HG02610 (cell line): ENCODE measurements around the gene TLR5.
A peak's percentile ranks its signal among the peaks of the same experiment; 100 is the strongest.
"Not testable (repeated sequence)": the region's sequence is repeated elsewhere in the genome, so short reads cannot be mapped to it uniquely, and the experiment has no call there.

Experiments
- ATAC-seq: cut with Tn5 transposase; IDR thresholded peaks from one replicate; pipeline ENCODE4 v1.9.1; 2021; ENCODE audit warnings: mild to moderate bottlenecking, moderate library complexity; ENCODE audit not compliant: unreplicated experiment

Gene TLR5, protein sequence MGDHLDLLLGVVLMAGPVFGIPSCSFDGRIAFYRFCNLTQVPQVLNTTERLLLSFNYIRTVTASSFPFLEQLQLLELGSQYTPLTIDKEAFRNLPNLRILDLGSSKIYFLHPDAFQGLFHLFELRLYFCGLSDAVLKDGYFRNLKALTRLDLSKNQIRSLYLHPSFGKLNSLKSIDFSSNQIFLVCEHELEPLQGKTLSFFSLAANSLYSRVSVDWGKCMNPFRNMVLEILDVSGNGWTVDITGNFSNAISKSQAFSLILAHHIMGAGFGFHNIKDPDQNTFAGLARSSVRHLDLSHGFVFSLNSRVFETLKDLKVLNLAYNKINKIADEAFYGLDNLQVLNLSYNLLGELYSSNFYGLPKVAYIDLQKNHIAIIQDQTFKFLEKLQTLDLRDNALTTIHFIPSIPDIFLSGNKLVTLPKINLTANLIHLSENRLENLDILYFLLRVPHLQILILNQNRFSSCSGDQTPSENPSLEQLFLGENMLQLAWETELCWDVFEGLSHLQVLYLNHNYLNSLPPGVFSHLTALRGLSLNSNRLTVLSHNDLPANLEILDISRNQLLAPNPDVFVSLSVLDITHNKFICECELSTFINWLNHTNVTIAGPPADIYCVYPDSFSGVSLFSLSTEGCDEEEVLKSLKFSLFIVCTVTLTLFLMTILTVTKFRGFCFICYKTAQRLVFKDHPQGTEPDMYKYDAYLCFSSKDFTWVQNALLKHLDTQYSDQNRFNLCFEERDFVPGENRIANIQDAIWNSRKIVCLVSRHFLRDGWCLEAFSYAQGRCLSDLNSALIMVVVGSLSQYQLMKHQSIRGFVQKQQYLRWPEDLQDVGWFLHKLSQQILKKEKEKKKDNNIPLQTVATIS

DNA sequence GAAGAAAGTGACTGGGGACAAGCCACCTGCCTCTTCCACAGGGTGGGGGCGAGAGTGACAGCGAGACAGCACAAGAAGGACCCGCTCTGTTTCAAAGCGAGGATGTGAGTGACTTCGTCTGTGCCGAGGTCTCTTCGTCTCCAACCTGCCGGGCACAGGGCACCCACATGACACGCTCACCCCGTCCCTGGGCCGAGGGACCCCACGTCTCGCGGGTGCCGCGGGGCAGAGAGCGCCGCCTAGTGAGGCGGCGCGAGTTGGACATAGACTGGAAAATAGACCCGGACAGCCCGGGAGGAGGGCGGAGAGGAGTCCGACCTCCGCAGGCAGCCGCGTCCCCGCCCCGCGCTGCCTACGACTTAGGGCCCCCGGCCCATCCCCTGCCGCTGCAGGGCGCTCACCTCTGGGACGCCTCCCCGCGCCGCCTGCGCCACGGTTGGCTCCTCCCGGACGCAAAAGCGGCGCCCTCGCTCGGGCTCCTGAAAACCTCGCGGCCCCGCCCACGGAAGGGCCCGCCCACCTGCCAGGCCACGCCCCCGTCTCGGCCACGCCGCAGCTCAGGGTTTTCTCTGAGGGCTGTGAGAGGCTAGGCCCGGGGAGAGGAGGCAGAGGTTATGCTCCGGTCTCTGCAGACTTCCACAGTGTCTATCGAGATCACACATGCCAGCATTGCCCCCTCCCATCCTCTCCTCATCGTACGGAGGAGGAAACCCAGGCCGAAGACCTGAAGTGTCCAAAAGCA is at the start of gene TLR5:
TLR5 (minus strand) TSS at position 454 of the 742 bp plus-strand sequence. CDS start 30,217 bp downstream, outside the sequence.
- ATAC-seq = peak; percentile 68

DNA sequence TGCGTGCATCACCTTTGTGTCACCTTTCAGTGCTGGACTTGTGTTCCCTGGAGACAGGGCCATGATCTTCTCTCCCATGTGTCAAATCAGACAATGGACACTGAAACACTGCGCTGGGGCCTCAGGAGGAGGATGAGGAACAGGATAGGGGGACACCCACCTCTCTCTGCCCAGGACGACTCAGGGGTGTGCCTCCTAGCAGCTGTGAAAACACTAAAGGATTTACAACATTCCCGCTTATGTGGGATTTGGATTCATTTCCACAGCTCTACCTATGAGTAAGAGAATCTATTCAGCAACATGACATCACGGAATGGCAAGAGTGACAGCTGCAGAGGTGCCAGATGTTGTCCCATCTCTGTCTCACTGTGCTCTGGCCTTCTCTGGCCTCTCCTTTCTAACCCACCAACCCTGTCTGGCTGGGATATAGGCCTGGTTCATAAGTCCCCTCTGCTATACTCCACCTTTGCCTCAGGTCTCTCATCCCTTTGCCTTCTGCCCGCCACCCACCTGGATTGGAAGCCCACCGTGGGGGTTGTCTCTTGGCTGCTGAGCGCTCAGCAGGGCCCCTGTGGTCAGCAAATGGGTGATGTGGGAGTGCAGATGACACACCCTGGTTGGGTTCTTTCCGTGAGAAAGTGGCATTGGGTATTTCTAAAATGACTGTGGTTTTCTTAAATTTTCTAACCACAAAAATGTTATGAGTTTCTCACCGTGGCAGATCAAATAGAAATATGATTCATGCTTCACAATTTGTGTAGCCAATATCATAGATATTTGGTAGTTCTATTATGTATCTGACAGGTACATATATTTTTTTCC is 47.1 kb upstream of the TLR5 start:
- ATAC-seq = peak; percentile 71

DNA sequence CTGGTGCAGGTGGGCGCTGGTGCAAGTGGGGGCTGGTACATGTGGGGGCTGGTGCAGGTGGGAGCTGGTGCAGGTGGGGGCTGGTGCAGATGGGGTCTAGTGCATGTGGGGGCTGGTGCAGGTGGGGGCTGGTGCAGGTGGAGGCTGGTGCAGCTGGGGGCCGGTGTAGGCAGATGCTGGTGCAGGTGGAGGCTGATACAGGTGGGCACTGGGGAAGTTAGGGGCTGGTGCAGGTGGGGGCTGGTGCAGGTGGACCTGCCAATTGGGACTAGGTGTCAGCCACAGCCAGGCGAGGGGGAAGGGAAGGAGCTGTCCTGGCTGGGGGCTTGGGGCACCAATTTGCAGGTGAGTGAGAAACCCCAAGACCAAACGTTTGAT is 46.5 kb upstream of the TLR5 start:
- ATAC-seq = no peak

DNA sequence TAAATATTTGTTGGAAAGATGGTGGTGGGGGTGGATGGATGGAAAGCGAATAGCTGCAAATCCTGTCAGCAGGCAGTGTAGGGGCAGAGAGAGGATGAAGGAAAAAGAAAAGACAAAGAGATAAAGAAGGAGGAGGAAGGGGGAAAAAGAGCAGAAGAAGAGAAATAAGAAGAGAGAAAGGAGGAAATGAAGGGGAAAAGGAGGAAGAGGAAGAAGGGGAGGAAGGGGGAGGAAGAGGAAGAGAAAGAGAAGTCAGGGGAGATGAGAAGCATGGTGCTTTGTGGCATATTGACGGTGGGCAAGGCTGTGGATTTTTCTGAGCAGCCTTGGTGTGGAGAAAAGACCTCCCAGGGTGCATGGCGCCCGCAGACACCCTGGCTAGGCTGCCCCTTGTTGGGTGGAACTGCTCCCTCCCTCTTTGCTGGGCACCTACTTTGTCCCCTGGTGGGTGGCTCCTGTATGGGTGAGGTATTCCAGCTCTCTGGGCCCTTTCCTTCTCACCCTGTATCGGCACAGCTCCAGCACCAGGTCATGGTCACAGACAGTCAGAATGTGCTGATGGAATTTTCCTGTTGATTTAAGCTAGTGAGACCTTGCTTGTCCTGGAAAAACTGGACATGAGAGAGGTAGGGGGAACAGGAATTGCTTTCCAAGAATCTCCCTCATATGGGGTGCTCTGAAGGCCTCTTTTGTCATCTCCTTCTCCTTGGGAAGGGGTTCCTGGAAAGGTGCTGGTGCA is 45.7 kb upstream of the TLR5 start:
- no peak for ATAC-seq

DNA sequence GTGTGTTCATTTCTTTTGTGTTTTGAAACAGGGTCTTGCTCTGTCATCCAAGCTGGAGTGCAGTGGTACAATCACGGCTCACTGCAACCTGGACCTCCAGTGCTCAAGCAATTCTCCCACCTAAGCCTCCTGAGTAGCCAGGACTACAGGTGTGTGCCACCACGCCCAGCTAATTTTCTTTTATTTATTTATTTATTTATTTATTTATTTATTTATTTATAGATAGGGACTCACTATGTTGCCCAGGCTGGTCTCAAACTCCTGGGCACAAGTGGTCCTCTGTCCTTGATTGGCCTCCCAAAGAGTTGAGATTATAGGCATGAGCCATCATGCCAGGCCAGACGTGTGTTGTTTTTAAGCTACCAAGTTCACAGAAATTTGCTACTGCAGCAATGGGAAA is 43.8 kb upstream of the TLR5 start:
- ATAC-seq = no peak

DNA sequence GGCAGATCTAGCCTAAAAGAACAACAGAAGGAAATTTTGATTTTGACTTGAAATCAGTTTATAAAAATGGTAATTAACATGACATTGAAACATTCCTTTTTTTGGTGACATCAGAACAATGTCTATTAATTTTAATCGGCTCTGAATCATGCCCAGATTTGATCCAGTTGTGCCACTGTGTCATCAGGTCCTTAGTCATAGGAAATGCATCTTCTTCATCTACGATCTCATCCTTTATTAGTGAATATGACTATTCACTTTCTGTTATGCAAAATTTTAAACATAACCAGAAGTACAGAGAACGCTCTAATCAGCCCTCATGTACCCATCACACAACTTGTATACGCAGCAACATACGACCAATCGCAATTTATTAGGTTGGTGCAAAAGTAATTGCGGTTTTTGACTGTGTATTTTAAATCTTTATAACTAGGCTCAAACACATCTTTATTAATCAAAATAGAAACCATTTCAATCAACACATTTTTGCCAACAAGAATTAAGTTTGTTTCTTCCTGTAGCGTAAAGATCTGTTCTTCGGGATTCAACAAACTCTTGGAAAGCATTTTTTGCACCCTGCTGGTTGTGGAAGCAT is 40.3 kb upstream of the TLR5 start:
- ATAC-seq = no peak

DNA sequence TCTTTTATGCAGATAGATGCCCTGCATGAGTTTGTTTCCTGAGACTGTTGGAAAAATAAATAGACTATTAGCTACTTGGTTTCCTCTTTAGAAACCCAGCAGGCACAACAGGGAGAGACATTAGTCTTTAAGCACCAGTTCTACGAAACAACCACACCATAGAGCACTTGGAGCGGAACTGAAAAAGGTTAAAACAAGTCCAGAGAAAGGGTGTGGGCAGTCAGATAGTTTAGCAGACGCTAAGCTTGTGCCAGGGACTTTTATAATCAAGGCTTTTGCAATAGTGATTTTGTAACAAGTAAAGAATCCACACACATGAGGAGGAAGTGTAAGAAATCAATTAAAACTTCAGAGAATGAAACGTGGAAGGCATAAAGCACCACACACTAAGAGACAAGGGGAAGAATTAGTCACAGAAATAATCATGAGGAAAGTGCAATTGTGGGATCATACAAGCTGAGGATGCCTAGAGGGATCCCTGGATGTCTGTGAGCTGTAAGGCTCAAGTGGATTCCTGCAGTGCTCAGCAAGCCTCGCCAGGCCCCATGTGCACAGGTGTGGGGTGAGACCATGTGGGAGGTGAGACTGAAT is 37.8 kb upstream of the TLR5 start:
- ATAC-seq = no peak

DNA sequence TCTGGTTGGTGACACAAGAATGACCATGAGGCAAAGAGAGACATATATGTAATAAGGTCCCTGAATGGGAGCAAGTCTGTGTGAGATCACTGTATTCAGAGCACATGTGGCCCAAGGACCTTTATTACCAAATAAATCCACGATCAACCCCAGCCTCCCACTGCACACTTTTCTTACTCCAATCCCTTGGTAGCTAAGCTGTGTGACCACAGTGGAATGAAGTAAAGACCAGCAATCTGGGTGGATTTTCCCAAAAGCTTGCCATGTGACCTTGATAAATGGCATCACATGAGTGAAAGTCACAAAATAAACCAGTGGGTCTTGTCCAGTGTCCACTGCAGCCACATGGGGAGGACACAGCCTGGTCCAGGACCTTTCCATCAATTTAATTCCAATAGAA is 36.7 kb upstream of the TLR5 start:
- ATAC-seq = no peak

DNA sequence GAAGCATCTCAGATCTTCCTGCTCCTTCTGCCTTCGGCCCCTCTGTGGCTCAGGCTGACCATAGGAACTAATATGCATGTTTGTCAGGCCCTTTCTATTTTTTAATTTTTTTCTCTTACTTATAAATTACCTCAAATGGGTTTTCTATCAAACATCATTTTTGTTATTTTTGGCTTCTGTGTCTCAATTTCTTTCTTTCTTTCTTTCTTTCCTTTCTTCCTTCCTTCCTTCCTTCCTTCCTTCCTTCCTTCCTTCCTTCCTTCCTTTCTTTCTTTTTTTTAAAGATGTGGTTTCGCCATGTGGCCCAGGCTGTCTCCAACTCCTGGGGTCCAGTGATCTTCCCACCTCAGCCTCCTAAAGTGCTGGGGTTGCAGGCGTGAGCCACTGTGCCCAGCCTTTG is 36.2 kb upstream of the TLR5 start:
- ATAC-seq = no peak

DNA sequence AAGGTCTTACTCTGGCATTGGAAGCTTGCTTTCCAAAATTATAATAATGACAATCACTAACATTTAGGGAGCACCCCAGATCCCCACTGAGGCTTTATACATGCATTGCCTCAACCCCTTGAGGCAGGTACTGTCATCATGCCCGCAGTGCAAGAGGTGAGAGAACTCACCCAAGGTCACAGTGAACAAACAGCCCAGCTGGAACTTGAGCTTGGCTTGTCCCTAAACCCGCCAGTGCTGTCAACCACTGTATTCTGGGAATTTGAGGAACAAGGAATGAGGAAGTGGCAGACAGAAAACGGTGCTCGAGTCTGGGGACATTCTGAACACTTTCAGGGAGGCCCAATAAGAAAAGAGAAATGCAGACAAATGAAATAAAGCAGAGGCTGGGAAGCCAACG is 34.6 kb upstream of the TLR5 start:
- ATAC-seq = no peak

DNA sequence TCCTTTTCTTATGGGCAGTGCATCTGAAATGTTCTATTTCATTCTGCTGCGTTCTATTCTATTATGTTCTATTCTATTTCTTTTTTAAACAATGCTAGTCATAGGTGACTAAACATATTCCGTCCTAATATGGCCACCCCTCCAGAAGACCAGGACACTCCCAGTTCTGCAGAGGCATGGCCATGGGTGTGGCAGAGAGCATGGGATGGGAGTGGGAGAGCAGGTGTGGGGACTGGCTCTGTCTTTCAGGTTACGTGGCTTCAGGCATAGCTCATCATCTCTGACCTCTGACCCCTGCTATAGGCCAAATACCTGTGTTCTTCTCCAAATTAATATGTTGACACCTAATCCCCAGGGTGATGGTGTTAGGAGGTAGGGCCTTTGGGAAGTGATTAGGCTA is 33.4 kb upstream of the TLR5 start:
- ATAC-seq = no peak

DNA sequence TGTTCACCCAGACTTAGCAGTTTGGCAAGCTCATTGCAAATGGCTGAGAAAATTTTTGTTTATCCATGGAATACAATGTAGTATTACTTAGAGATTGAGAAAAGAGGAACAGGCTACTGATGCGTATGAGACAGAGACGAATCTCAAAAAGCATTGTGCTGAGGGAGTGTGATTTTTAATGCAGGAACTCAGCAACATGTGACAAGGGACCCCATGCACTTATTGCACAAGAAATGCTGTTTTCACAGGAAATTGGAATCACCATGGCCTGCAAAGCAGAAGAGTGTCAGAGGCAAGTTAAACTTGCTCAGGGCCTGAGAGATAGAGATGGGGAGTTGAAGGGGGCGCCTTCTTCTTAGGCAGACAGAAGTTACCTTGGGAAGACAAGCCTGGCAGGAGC is 32.6 kb upstream of the TLR5 start:
- no peak for ATAC-seq

DNA sequence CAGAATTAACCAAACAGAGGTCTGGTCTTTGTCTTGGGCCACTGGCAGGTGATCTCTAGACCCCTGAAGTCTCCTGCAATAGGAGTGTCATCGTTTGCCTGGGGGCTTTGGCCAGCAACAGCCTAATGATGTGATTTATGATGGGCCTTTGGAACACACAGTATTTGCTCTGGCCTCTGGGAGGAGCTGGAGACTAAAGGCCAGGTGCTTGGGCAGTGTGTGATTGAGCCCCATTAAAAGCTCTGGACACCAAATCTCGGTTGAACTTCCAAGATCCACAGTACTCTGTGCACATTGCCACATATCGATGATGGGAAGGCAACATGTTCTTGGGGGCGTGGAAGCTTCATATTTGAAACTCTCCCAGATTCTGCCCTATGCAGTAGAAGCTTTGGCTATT is 32.0 kb upstream of the TLR5 start:
- ATAC-seq = no peak

DNA sequence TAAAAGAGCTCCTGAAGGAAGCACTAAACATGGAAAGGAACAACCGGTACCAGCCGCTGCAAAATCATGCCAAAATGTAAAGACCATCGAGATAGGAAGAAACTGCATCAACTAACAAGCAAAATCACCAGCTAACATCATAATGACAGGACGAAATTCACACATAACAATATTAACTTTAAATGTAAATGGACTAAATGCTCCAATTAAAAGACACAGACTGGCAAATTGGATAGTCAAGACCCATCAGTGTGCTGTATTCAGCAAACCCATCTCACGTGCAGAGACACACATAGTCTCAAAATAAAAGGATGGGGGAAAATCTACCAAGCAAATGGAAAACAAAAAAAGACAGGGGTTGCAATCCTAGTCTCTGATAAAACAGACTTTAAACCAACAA is 26.4 kb upstream of the TLR5 start:
- not testable (repeated sequence) for ATAC-seq

DNA sequence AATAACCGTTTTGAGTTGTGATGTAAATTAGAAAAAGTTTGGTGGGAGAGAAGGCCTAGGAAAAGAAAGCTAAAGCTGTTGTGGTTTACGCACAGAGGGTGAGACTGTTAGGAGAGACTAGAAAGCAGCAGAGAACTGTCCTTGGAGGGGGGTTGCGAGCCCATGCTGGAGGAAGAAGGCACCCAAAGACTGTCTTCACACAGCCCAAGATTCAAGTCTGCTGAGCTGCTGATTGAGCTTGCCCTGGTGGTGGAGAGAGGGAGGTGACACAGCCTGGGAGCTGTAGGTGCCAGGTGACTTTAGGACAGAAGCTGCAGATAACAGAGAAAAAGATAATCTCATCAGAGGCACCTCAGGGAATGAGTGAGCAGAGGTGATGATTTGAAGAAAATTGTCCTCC is 18.3 kb upstream of the TLR5 start:
- no peak for ATAC-seq

DNA sequence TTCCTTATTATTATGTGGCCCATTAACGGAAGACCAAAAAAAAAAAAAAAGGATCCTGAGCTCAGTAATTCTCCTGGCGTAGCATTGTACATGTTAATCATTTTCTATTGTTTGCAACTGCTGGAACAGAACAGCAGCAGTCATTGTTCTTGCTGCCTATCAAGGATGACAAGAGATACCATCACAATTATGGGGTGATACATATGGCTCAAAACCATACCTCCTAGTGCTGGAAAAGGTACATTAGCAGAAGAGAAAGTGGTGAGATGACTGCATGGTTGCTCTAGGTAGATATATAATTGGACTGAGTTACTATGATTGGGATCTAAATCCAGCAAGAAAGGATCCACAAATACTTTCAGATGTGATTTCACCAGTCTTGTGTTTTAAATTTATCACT is 13.3 kb upstream of the TLR5 start:
- no peak for ATAC-seq

DNA sequence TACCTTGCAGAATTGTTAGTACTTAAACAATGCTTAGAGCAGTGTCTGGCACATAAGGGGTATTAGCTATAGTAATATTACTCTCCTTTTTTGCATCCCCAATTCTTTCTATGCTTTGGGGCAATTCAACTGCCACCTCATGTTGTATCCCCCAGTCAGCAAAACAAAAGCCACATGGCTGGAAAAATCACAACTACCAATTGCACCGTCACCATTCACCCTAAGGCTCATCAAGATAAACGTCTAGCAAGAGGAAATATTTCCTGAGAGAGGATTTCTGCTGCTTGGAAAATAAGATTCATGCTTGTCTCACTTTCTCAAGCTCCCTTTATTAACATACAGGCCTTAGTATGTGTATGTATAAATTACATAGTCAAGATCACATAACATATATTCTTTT is 12.1 kb upstream of the TLR5 start:
- no peak for ATAC-seq

DNA sequence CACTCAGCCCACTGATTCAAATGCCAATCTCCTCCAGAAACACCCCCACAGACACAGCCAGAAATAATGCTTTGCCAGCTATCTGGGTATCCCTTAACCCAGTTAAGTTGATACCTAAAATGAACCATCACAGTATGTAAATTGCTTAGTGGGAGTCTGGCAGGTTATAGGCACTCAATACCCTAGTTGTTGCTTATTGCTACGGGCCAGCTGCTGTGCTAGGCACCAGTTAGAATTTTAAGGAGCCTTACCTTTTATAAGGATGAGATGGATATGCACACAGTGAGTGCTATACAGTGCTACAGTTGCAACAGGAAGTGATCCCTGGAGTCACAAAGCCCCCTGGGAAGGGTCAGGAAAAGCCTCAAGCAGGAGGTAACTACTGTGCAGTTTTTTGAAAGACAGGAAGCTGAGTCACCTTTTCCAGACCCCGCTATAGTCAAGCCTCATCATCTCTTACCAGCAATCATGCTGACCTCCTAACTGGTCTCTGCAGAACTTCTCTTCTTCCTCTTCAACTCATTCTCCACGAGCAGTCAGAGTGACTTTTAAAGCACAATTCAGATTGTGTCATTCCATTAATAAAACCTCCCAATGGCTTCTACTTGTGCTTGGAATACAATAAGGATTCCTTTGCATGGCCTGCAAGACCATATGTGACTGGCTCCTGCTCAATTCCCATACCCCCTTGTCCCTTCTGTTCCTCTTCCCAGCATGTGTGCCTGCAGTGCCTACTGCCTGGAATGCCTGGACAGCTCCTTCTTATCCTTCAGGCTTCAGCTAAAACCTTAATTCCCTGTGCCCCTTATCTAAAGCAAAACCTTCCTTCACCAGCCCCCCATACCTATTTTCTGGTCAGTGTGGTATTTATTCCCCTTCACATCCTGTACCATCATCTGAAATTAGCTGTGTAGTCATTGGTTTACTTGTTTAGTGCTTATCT is 10.4 kb upstream of the TLR5 start:
- ATAC-seq = no peak
